ENCODE measurements around the gene FOLR3.

- TF ChIP-seq CTCF (conservative IDR thresholded peaks at IDR 0.05; ENCODE audit: low read length), result no peak
- no peak for TF ChIP-seq EZH2phosphoT487 (IDR thresholded peaks at IDR 0.05; ENCODE audit: borderline replicate concordance, low read depth, low read length)
These were observed 52.7 kb downstream of the FOLR3 start for GRCh38 chr11:72188267-72188666.
